GM23338 (cell line): ENCODE measurements around the gene NFIA. TPM values are rescaled to one million over a fixed set of nuclear protein-coding genes. Genes with fewer than 3 reads are reported as not detected.

ENCODE experiments used
- ATAC-seq: fragments of 200-7000 bp; cut with Tn5 transposase; 3 replicates; pipeline ENCODE4 v1.9.1; 2020
- DNase-seq: peaks from one replicate; pipeline ENCODE4 v3.0.0-alpha.2; 2015; ENCODE audit warnings: low spot score
- H2AFZ ChIP-seq: fragments of 200-600 bp; sonication (generic); 2 replicates; pipeline ENCODE4 v1.8.0; 2016; ENCODE audit warnings: antibody characterized with exemption, mild to moderate bottlenecking, moderate library complexity
- H3F3A ChIP-seq: fragments of 200-600 bp; sonication (generic); replicated peaks from 2 replicates; pipeline ENCODE4 v1.8.0; 2017; ENCODE audit warnings: antibody characterized with exemption, mixed run types, low read depth
- H3K27ac ChIP-seq: fragments of 200-600 bp; sonication (generic); 2 replicates; pipeline ENCODE4 v1.6.1; 2016; ENCODE audit warnings: low read depth
- H3K27me3 ChIP-seq: fragments of 200-600 bp; sonication (generic); 2 replicates; pipeline ENCODE4 v1.8.0; 2016; ENCODE audit warnings: mild to moderate bottlenecking, mixed run types, moderate library complexity; ENCODE audit not compliant: insufficient read depth
- H3K36me3 ChIP-seq: fragments of 200-600 bp; sonication (generic); 2 replicates; pipeline ENCODE4 v1.8.0; 2016; ENCODE audit warnings: mild to moderate bottlenecking; ENCODE audit not compliant: insufficient read depth
- H3K4me1 ChIP-seq: fragments of 200-600 bp; sonication (generic); 2 replicates; pipeline ENCODE4 v1.8.0; 2016; ENCODE audit warnings: mild to moderate bottlenecking, moderate library complexity; ENCODE audit not compliant: insufficient read depth
- H3K4me2 ChIP-seq: fragments of 200-600 bp; sonication (generic); 2 replicates; pipeline ENCODE4 v1.7.1; 2017; ENCODE audit warnings: mixed run types
- H3K4me3 ChIP-seq: fragments of 200-600 bp; sonication (generic); 2 replicates; pipeline ENCODE4 v1.6.1; 2016; ENCODE audit warnings: mixed run types
- H3K79me2 ChIP-seq: fragments of 200-600 bp; sonication (generic); replicated peaks from 2 replicates; pipeline ENCODE4 v1.8.0; 2017; ENCODE audit warnings: mild to moderate bottlenecking; ENCODE audit not compliant: insufficient read depth
- H3K9me2 ChIP-seq: fragments of 200-600 bp; sonication (generic); 2 replicates; pipeline ENCODE4 v1.8.0; 2017; ENCODE audit not compliant: insufficient read depth
- H4K20me1 ChIP-seq: fragments of 200-600 bp; sonication (generic); replicated peaks from 2 replicates; pipeline ENCODE4 v1.8.0; 2017; ENCODE audit warnings: mild to moderate bottlenecking; ENCODE audit not compliant: insufficient read depth
- H3K27ac Mint-ChIP-seq: 2 replicates; pipeline ENCODE4 v1.8.0; 2020; ENCODE audit warnings: inconsistent platforms, mild to moderate bottlenecking, moderate library complexity, mixed read lengths
- H3K27me3 Mint-ChIP-seq: 3 replicates; pipeline ENCODE4 v1.8.0; 2022; ENCODE audit warnings: low read depth, mild to moderate bottlenecking, moderate library complexity, mixed read lengths, inconsistent platforms; ENCODE audit not compliant: insufficient read depth, poor library complexity
- H3K36me3 Mint-ChIP-seq: 3 replicates; pipeline ENCODE4 v1.8.0; 2021; ENCODE audit warnings: low read depth, mild to moderate bottlenecking, inconsistent platforms, moderate library complexity, mixed read lengths
- H3K4me1 Mint-ChIP-seq: 3 replicates; pipeline ENCODE4 v1.8.0; 2020; ENCODE audit warnings: mild to moderate bottlenecking, inconsistent platforms, mixed read lengths
- H3K4me3 Mint-ChIP-seq: 3 replicates; pipeline ENCODE4 v1.8.0; 2021; ENCODE audit warnings: moderate library complexity, mild to moderate bottlenecking, inconsistent platforms, mixed read lengths
- H3K9me3 Mint-ChIP-seq: 3 replicates; pipeline ENCODE4 v1.8.0; 2020; ENCODE audit warnings: moderate library complexity, mild to moderate bottlenecking, inconsistent platforms, mixed read lengths
- CREB1 ChIP-seq: fragments of 250-450 bp; sonication (Bioruptor Pico); IDR thresholded peaks from 2 replicates; pipeline ENCODE4 v1.5.0; 2020; ENCODE audit warnings: low read depth, mild to moderate bottlenecking, moderate library complexity
- ETS1 ChIP-seq: IDR thresholded peaks from 2 replicates; pipeline ENCODE4 v1.6.1; 2016; ENCODE audit warnings: antibody characterized with exemption
- JUNB ChIP-seq: IDR thresholded peaks from one replicate; pipeline ENCODE4 v1.6.1; 2016; ENCODE audit warnings: antibody characterized with exemption; ENCODE audit not compliant: unreplicated experiment
- REST ChIP-seq: IDR thresholded peaks from one replicate; pipeline ENCODE4 v1.6.1; 2018; ENCODE audit warnings: antibody characterized with exemption; ENCODE audit not compliant: unreplicated experiment
- STAT1 ChIP-seq: IDR thresholded peaks from one replicate; pipeline ENCODE4 v1.6.1; 2016; ENCODE audit warnings: antibody characterized with exemption; ENCODE audit not compliant: unreplicated experiment
- ZNF114 ChIP-seq: fragments of 250-450 bp; sonication (Bioruptor Pico); IDR thresholded peaks from 2 replicates; pipeline ENCODE4 v1.5.0; 2020; ENCODE audit warnings: mild to moderate bottlenecking, moderate library complexity
- ZNF331 ChIP-seq: fragments of 250-450 bp; sonication (Bioruptor Pico); IDR thresholded peaks from 2 replicates; pipeline ENCODE4 v1.5.0; 2020; ENCODE audit warnings: low read depth, mild to moderate bottlenecking, moderate library complexity
- ZNF462 ChIP-seq: fragments of 250-450 bp; sonication (Bioruptor Pico); IDR thresholded peaks from 2 replicates; pipeline ENCODE4 v1.5.0; 2020; ENCODE audit warnings: mild to moderate bottlenecking, moderate library complexity
- polyA plus RNA-seq: library from polyadenylated mRNA; unstranded; fragments of >200 nt; fragmentation: Nextera tagmentation; extraction: Ambion mirVana; gene quantifications from 2 replicates; pipeline ENCODE4 v1.2.1, GENCODE V29; 2016
- total RNA-seq: library from RNA; depleted of rRNA; stranded (reverse); fragments of >200 nt; shearing (Covaris generic); gene quantifications from 2 replicates; pipeline ENCODE4 v1.2.3, GENCODE V29; 2014

The NFIA gene
- total and polyA plus RNA-seq, 2 experiments from 2014 or later, result 0.97 to 2.3 TPM

- TF ChIP-seq ZNF462 (CRISPR knock-in tag) (no peak), REST (no peak), ZNF114 (CRISPR knock-in tag) (no peak), CREB1 (CRISPR knock-in tag) (no peak)
These were observed 247.7 kb downstream of the NFIA start (continued) for GRCh38 chr1:61330018-61330417.

GRCh38 chr1:61330571-61330970 lies 248.2 kb downstream of the NFIA start:
- H3K27ac Mint-ChIP-seq, result no peak overlapping the region
- no peak for TF ChIP-seq STAT1
- no peak for TF ChIP-seq ETS1
- TF ChIP-seq ZNF331, result no peak
- no peak for TF ChIP-seq JUNB

More at GRCh38 chr1:61330571-61330970, 248.2 kb downstream of the NFIA start:
- H4K20me1 ChIP-seq, result no peaks in the 10 kb centered on the region
- DNase-seq (no peak), ATAC-seq (no peak)
- H3K27ac ChIP-seq, result no peak overlapping the region
- no peaks in the 10 kb centered on the region for H3K36me3 Mint-ChIP-seq
- no peaks in the 10 kb centered on the region for H3K79me2 ChIP-seq
- no peak overlapping the region for H2AFZ ChIP-seq
- H3K4me1 ChIP-seq, result no peaks in the 10 kb centered on the region
- H3K27me3 Mint-ChIP-seq, result no peaks in the 10 kb centered on the region
- H3F3A ChIP-seq, result no peaks in the 10 kb centered on the region
- no peaks in the 10 kb centered on the region for H3K27me3 ChIP-seq
- no peak overlapping the region for H3K4me2 ChIP-seq
- H3K9me2 ChIP-seq, result peaks cover 5% of the 10 kb centered on the region; the same call in 1 of the 2 replicates
- H3K36me3 ChIP-seq, result no peaks in the 10 kb centered on the region
- 0 out of 3 replicates have a peak, but pooled peaks cover 2% of the 10 kb centered on the region for H3K4me1 Mint-ChIP-seq
- no peak overlapping the region for H3K4me3 ChIP-seq
- no peak overlapping the region for H3K4me3 Mint-ChIP-seq
- no peaks in the 10 kb centered on the region for H3K9me3 Mint-ChIP-seq
